GM18858 (cell line): Measurements from ENCODE around the gene F10.

ENCODE experiments used
- ATAC-seq: cut with Tn5 transposase; IDR thresholded peaks from one replicate; pipeline ENCODE4 v1.9.1; 2021; ENCODE audit not compliant: unreplicated experiment

Gene F10

GRCh38 chr13:113115363-113116205 lies 7.0 kb upstream of the F10 start:
- ATAC-seq, result no peak

- ATAC-seq, result no peak
Measured at GRCh38 chr13:113116206-113116800, 6.3 kb upstream of the F10 start.

GRCh38 chr13:113116871-113117271 lies 5.7 kb upstream of the F10 start:
- ATAC-seq, result no peak

GRCh38 chr13:113117335-113117872 lies 5.2 kb upstream of the F10 start:
- ATAC-seq, result no peak

GRCh38 chr13:113117911-113118260 lies 4.7 kb upstream of the F10 start:
- no peak for ATAC-seq

- no peak for ATAC-seq
Measured at GRCh38 chr13:113118261-113119021, 4.2 kb upstream of the F10 start.

GRCh38 chr13:113119166-113119821 lies 3.3 kb upstream of the F10 start:
- no peak for ATAC-seq

GRCh38 chr13:113119822-113120189 lies 2.8 kb upstream of the F10 start:
- no peak for ATAC-seq

- no peak for ATAC-seq
Measured at GRCh38 chr13:113120300-113121182, 2.1 kb upstream of the F10 start.

- ATAC-seq, result no peak
Measured at GRCh38 chr13:113121183-113121927, 1.2 kb upstream of the F10 start.

GRCh38 chr13:113121928-113122471 lies 599 bp upstream of the F10 start:
- no peak for ATAC-seq

- no peak for ATAC-seq
Measured at GRCh38 chr13:113123226-113124201, 915 bp downstream of the F10 start.

GRCh38 chr13:113124211-113124970 lies 1.8 kb downstream of the F10 start:
- no peak for ATAC-seq

- ATAC-seq, result no peak
Measured at GRCh38 chr13:113125506-113126264, 3.1 kb downstream of the F10 start.

- ATAC-seq, result no peak
Measured at GRCh38 chr13:113126265-113127150, 3.9 kb downstream of the F10 start.

- no peak for ATAC-seq
Measured at GRCh38 chr13:113129480-113129879, 6.9 kb downstream of the F10 start.
